GM23248 (cell line): ENCODE results near the gene NAT9.

Experiments
- EZH2 ChIP-seq: fragments of 200-600 bp; sonication (generic); IDR thresholded peaks from 2 replicates; pipeline ENCODE4 v1.6.1; 2018; ENCODE audit warnings: antibody characterized with exemption, mild to moderate bottlenecking; ENCODE audit not compliant: insufficient read depth, poor library complexity, severe bottlenecking
- EZH2phosphoT487 ChIP-seq: fragments of 200-600 bp; sonication (generic); IDR thresholded peaks from 2 replicates; pipeline ENCODE4 v1.6.1; 2018; ENCODE audit warnings: antibody characterized with exemption, moderate library complexity, mild to moderate bottlenecking, low read depth; ENCODE audit not compliant: insufficient read depth

DNA sequence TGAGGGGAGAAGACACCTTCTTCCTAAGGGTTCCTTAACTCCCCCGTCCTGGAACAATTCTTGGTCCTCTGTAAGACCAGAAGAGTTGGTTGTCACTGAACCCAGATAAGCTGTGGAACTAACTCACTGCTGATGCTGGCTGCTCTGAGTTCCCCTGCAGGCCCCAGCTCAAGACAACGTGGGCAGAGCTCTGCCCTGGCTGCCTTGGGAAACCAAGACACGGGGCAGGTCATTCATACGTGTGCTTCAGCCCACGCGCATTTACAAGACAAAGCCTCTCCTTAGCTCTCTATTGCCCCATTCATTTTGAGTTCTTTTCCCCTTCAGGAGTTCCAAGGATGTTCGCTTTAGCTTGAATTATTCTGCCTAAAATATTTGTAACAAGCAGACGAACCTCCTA lies 3.4 kb upstream of the NAT9 start:
- TF ChIP-seq EZH2 = no peak
- no peak for TF ChIP-seq EZH2phosphoT487
